Measurements from ENCODE around the gene ELOA2.
"Not testable (repeated sequence)": the region's sequence is repeated elsewhere in the genome, so short reads cannot be mapped to it uniquely, and the experiment has no call there.

ELOA2 gene

GRCh38 chr18:47020757-47021156 lies 14.7 kb downstream of the ELOA2 start:
- not testable (repeated sequence) for DNase-seq

GRCh38 chr18:47019870-47020269 lies 15.6 kb downstream of the ELOA2 start:
- DNase-seq, result not testable (repeated sequence)
